ENCODE measurements around the gene HPSE2.

- TF ChIP-seq TAF1 (IDR thresholded peaks at IDR 0.05; ENCODE audit: low read depth) (no peak), EGR1 (IDR thresholded peaks at IDR 0.05) (no peak), NFIC (IDR thresholded peaks at IDR 0.05) (no peak), YY1 (IDR thresholded peaks at IDR 0.05; ENCODE audit: low read depth) (no peak), CREB1 (IDR thresholded peaks at IDR 0.05; ENCODE audit: low read depth) (no peak), TEAD4 (IDR thresholded peaks at IDR 0.05) (no peak), MAX (IDR thresholded peaks at IDR 0.05) (no peak), ZBTB7A (IDR thresholded peaks at IDR 0.05; ENCODE audit: low read depth) (no peak), CEBPB (IDR thresholded peaks at IDR 0.05) (no peak), TCF12 (IDR thresholded peaks at IDR 0.05; ENCODE audit: low read depth) (no peak), REST (IDR thresholded peaks at IDR 0.05; ENCODE audit: low read depth) (no peak), RAD21 (IDR thresholded peaks at IDR 0.05; ENCODE audit: low read depth) (no peak), EP300 (IDR thresholded peaks at IDR 0.05; ENCODE audit: borderline replicate concordance) (no peak)
Measured at GRCh38 chr10:98555021-98555619, 680.5 kb downstream of the HPSE2 start.
